ENCODE measurements around the gene SHBG. TPM values are rescaled to one million over a fixed set of nuclear protein-coding genes. Genes with fewer than 3 reads are reported as not detected.

Gene SHBG
- total RNA-seq, 1 donor = 0.36 TPM

DNA sequence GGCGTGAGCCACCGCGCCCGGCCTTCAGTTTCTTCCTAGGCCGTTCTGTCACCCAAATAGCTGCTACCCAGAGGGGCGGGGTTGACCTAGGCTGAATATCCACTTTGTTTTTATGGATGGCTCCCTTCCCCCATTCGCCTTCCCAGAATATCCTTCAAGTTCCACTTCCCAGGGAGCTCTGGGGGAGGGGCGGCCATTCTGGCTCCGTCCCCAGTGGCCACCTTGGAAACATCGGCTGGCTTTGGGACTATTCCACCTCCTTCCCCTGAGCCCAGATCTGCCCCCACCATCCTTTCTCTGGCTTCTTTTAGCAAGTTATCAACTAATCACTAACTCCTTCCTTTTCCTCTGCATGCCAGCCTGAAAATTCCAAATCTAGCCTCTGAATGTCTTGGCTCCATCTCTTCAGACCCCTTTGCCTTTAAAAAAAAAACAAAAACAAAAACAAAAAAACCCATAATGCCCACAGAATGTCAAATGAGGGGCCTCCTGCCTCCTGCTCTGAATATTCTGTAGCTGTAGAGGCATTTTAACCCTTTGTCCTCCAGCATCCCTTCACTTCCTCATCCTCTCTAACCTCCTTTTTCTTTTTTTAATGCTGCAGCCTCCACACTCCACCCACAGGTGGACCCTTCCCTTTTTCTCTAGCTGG lies 27.1 kb downstream of the SHBG start:
- no peak overlapping the region for H3K4me3 ChIP-seq (ENCODE audit: low read depth, low read length)
- TF ChIP-seq, protein P1, sequence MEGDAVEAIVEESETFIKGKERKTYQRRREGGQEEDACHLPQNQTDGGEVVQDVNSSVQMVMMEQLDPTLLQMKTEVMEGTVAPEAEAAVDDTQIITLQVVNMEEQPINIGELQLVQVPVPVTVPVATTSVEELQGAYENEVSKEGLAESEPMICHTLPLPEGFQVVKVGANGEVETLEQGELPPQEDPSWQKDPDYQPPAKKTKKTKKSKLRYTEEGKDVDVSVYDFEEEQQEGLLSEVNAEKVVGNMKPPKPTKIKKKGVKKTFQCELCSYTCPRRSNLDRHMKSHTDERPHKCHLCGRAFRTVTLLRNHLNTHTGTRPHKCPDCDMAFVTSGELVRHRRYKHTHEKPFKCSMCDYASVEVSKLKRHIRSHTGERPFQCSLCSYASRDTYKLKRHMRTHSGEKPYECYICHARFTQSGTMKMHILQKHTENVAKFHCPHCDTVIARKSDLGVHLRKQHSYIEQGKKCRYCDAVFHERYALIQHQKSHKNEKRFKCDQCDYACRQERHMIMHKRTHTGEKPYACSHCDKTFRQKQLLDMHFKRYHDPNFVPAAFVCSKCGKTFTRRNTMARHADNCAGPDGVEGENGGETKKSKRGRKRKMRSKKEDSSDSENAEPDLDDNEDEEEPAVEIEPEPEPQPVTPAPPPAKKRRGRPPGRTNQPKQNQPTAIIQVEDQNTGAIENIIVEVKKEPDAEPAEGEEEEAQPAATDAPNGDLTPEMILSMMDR (IDR thresholded peaks at IDR 0.05; ENCODE audit: insufficient read depth, low read length) = no peak
- peak; percentile 11 for DNase-seq (ENCODE audit: low read depth)

DNA sequence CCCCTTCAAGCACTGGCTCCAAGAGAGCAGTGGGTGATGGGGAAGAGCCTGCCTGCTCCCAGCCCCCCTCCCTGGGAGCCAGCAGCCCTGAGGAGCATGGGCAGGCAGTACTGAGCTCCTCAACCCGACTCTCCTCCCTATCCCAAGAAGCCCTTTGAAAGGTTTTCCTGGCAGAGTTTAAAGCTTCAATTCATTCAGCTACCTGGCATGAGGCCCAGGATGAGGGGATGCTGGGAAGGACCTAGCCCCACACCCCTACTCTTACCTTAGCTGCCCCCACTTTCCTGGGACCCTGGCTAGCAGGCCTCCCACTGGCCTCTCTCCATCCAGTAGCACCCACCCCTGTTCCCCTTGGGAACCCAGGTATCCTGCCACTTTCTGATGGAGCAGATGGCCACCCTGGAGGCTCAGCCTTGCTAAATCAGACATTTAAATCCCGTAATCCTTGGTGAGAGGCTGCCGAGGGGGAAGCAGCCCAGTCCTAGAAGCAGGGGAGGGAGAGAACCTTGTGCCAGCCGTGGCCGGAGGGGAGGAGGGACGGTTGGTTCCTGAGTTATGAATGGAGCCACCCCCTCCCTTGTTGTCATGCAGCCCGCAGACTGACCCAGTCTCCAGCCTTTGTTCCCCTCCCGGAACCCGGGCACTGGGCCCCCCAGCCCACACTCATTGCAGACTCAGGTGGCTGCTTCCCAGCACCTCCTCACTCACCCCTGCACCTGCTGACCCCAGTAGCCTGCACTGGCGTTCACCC lies 37.9 kb downstream of the SHBG start:
- TF ChIP-seq, protein P1 (IDR thresholded peaks at IDR 0.05; ENCODE audit: insufficient read depth, low read length) = no peak
- DNase-seq (ENCODE audit: low read depth) = no peak
- H3K4me3 ChIP-seq (ENCODE audit: low read depth, low read length) = no peak overlapping the region

DNA sequence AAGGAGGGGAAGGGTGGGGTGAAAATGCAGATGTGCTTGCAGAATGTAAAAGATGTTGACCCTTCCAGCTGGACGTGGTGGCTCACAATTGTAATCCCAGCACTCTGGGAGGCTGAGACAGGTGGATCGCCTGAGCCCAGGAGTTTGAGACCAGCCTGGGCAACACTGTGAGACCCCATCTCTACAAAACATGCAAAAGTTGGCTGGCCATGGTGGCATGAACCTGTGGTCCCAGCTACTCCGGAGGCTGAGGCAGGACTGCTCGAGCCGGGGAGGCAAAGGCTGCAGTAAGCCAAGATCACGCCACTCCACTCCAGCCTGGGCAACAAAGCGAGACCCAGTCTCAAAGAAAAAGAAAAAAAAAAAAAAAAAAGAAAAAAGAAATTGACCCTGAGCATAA lies 38.5 kb downstream of the SHBG start:
- no peak overlapping the region for H3K4me3 ChIP-seq (ENCODE audit: low read depth, low read length)
- DNase-seq (ENCODE audit: low read depth) = no peak
- TF ChIP-seq, protein P1 (IDR thresholded peaks at IDR 0.05; ENCODE audit: insufficient read depth, low read length) = no peak

DNA sequence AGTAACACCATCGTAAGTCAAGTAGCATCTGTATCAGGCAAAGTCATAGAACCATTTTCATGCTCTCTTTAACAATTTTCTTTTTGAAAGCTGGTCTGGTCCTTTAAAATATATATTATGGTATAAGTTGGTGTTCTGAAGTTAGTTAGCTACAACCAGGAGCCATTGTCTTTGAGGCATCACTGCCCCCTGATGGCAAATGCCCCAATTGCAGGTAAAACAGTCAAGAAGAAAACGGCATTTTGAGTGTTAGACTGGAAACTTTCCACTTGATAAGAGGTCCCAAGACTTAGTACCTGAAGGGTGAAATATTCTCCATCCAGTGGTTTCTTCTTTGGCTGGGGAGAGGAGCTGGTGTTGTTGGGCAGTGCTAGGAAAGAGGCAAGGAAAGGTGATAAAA lies 43.3 kb downstream of the SHBG start:
- H3K4me3 ChIP-seq (ENCODE audit: low read depth, low read length) = no peak overlapping the region
- TF ChIP-seq, protein P1 (IDR thresholded peaks at IDR 0.05; ENCODE audit: insufficient read depth, low read length) = peak; percentile 36
- DNase-seq (ENCODE audit: low read depth) = no peak

DNA sequence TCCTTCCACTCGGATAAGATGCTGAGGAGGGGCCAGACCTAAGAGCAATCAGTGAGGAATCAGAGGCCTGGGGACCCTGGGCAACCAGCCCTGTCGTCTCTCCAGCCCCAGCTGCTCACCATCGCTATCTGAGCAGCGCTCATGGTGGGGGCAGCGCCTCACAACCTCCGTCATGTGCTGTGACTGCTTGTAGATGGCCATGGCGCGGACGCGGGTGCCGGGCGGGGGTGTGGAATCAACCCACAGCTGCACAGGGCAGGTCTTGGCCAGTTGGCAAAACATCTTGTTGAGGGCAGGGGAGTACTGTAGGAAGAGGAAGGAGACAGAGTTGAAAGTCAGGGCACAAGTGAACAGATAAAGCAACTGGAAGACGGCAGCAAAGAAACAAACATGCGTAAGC lies 45.0 kb downstream of the SHBG start:
- no peak for DNase-seq (ENCODE audit: low read depth)
- no peak overlapping the region for H3K4me3 ChIP-seq (ENCODE audit: low read depth, low read length)
- TF ChIP-seq, protein P1 (IDR thresholded peaks at IDR 0.05; ENCODE audit: insufficient read depth, low read length) = no peak

DNA sequence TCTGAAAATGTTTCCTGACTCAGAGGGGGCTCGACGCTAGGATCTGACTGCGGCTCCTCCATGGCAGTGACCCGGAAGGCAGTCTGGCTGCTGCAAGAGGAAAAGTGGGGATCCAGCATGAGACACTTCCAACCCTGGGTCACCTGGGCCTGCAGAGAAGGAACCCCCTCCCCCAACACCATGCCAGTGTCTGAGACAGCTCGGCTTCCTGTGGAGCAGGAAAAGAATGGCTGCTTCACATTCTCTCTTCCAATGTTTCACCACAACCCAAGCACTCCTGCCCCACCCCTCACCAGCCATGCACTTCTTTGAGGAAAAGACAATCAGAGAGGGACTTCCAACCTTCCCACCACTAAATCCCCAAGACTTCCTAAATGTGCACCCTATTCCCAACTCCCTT lies 46.6 kb downstream of the SHBG start:
- no peak for DNase-seq (ENCODE audit: low read depth)
- no peak overlapping the region for H3K4me3 ChIP-seq (ENCODE audit: low read depth, low read length)
- TF ChIP-seq, protein P1 (IDR thresholded peaks at IDR 0.05; ENCODE audit: insufficient read depth, low read length) = no peak
